ENCODE data around the gene DTNB.

DNA sequence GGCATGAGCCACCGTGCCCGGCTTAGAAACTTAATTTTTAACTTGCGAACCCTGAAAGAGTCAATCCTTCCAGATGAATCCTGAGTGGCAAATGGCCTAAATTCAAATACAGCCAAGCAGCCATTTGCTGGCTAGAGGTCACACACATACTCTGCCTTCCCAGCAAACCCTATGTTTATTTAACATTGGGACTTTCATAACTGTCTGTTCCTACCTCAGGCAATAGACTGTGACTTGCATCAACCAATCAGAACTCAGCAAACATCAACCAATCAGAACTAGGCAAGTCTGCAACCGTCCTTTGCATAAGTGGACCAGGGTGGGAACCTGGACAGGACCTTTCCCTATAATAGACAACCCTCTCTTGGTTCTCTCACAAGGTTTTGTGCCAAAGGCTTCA is 127.5 kb downstream of the DTNB start:
- TF ChIP-seq POLR2A (IDR thresholded peaks at IDR 0.05) = no peak
- TF ChIP-seq, protein P1, sequence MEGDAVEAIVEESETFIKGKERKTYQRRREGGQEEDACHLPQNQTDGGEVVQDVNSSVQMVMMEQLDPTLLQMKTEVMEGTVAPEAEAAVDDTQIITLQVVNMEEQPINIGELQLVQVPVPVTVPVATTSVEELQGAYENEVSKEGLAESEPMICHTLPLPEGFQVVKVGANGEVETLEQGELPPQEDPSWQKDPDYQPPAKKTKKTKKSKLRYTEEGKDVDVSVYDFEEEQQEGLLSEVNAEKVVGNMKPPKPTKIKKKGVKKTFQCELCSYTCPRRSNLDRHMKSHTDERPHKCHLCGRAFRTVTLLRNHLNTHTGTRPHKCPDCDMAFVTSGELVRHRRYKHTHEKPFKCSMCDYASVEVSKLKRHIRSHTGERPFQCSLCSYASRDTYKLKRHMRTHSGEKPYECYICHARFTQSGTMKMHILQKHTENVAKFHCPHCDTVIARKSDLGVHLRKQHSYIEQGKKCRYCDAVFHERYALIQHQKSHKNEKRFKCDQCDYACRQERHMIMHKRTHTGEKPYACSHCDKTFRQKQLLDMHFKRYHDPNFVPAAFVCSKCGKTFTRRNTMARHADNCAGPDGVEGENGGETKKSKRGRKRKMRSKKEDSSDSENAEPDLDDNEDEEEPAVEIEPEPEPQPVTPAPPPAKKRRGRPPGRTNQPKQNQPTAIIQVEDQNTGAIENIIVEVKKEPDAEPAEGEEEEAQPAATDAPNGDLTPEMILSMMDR (IDR thresholded peaks at IDR 0.05) = no peak
- TF ChIP-seq EP300 (IDR thresholded peaks at IDR 0.05) = no peak
- TF ChIP-seq POLR2AphosphoS5 (IDR thresholded peaks at IDR 0.05) = no peak
